B cell (primary cell): Measurements from ENCODE around the gene CHSY3. TPM values are rescaled to one million over a fixed set of nuclear protein-coding genes. Genes with fewer than 3 reads are reported as not detected.

Experiments used
- ATAC-seq: fragments of 200-7000 bp; cut with Tn5 transposase; one replicate; pipeline ENCODE4 v1.10.0; 2021; ENCODE audit warnings: low read depth, mild to moderate bottlenecking, moderate number of reproducible peaks, moderate library complexity
- CTCF ChIA-PET: fragments of 350-600 bp; sonication (Branson Sonifier 250); formaldehyde crosslinking; loops from one replicate; lab custom pipeline; 2021; ENCODE audit warnings: antibody characterized with exemption, inconsistent platforms; lab: Charles Lee
- POLR2A ChIA-PET: fragments of 350-600 bp; sonication (Branson Sonifier 250); formaldehyde crosslinking; loops from one replicate; lab custom pipeline; 2021; ENCODE audit warnings: antibody characterized with exemption; lab: Charles Lee
- DNase-seq: peaks from one replicate; pipeline ENCODE4 v3.0.0; 2013
- H2AFZ ChIP-seq: 2 replicates; pipeline ENCODE4 v1.6.1; 2012; ENCODE audit warnings: mild to moderate bottlenecking, low read depth, low read length; ENCODE audit not compliant: insufficient read depth, poor library complexity, severe bottlenecking
- H3K27ac ChIP-seq, 2 donors: 1 replicate in 1 of 2; 2 replicates in 1 of 2; pipeline ENCODE4 v1.5.1; 2012 to 2013; ENCODE audit warnings: low read length in 2 of 2, mild to moderate bottlenecking in 2 of 2, moderate library complexity in 1 of 2
- H3K27me3 ChIP-seq, 4 experiments: fragments of 200-600 bp in 1 of 4; sonication (generic) in 1 of 4; replicated peaks in 1 of 4; 1 replicate in 2 of 4; 2 replicates in 2 of 4; pipeline versions ENCODE4 v1.6.1 to v1.7.0; 2013 to 2016; ENCODE audit warnings: low read length in 3 of 4, mild to moderate bottlenecking in 2 of 4, mixed read lengths in 1 of 4, moderate library complexity in 1 of 4; ENCODE audit not compliant: insufficient read depth in 4 of 4, control insufficient read depth in 3 of 4; ENCODE audit errors: control extremely low read depth in 1 of 4
- H3K36me3 ChIP-seq, 2 experiments: replicated peaks in 1 of 2; 1 replicate in 1 of 2; 2 replicates in 1 of 2; pipeline versions ENCODE4 v1.6.1 to v1.7.1; 2013; ENCODE audit warnings: low read length in 1 of 2; ENCODE audit not compliant: insufficient read depth in 2 of 2, control insufficient read depth in 1 of 2; ENCODE audit errors: control extremely low read depth in 1 of 2, extremely low read depth in 1 of 2
- H3K4me1 ChIP-seq, 2 donors: fragments of 200-600 bp in 1 of 2; sonication (generic) in 1 of 2; 1 replicate in 1 of 2; 2 replicates in 1 of 2; pipeline versions ENCODE4 v1.5.1 to v1.6.1; 2013 to 2017; ENCODE audit warnings: low read length in 2 of 2; ENCODE audit not compliant: control insufficient read depth in 2 of 2, insufficient read depth in 2 of 2
- H3K4me2 ChIP-seq: replicated peaks from 2 replicates; pipeline ENCODE3; 2012; ENCODE audit warnings: mild to moderate bottlenecking, low read depth, low read length; ENCODE audit not compliant: poor library complexity, severe bottlenecking
- H3K4me3 ChIP-seq, 5 experiments: fragments of 200-600 bp in 1 of 5; sonication (generic) in 1 of 5; 1 replicate in 3 of 5; 2 replicates in 2 of 5; pipeline versions ENCODE4 v1.5.1 to v1.7.0; 2011 to 2016; ENCODE audit warnings: low read length in 4 of 5, mild to moderate bottlenecking in 4 of 5, low read depth in 2 of 5, control low read depth in 1 of 5, moderate library complexity in 1 of 5; ENCODE audit not compliant: insufficient read depth in 1 of 5; ENCODE audit errors: control extremely low read depth in 1 of 5, extremely low read depth in 1 of 5
- H3K79me2 ChIP-seq: fragments of 200-600 bp; sonication (generic); one replicate; pipeline ENCODE4 v1.6.0; 2016; ENCODE audit warnings: low read length; ENCODE audit not compliant: control insufficient read depth, insufficient read depth
- H3K9ac ChIP-seq: fragments of 200-600 bp; sonication (generic); 2 replicates; pipeline ENCODE4 v1.6.1; 2017; ENCODE audit warnings: mild to moderate bottlenecking, low read length, moderate library complexity
- H3K9me3 ChIP-seq, 3 donors: one replicate each; pipeline versions ENCODE4 v1.6.1 to v1.7.1; 2013; ENCODE audit warnings: low read length in 2 of 3; ENCODE audit not compliant: control insufficient read depth in 2 of 3, insufficient read depth in 1 of 3; ENCODE audit errors: control extremely low read depth in 1 of 3
- H4K20me1 ChIP-seq: 2 replicates; pipeline ENCODE4 v1.6.0; 2012; ENCODE audit warnings: mild to moderate bottlenecking, low read length; ENCODE audit not compliant: insufficient read depth, control insufficient read depth, poor library complexity, severe bottlenecking
- H3K27ac Mint-ChIP-seq: one replicate; pipeline ENCODE4 v1.8.0; 2021; ENCODE audit warnings: mixed read lengths
- H3K27me3 Mint-ChIP-seq: one replicate; pipeline ENCODE4 v1.8.0; 2021; ENCODE audit warnings: mixed read lengths
- H3K4me1 Mint-ChIP-seq: one replicate; pipeline ENCODE4 v1.8.0; 2021; ENCODE audit warnings: mixed read lengths
- H3K4me3 Mint-ChIP-seq: one replicate; pipeline ENCODE4 v1.8.0; 2021; ENCODE audit warnings: mixed read lengths
- H3K9me3 Mint-ChIP-seq: one replicate; pipeline ENCODE4 v1.8.0; 2022; ENCODE audit warnings: mixed read lengths; ENCODE audit not compliant: insufficient read depth
- CTCF ChIP-seq: fragments of 200-600 bp; IDR thresholded peaks from one replicate; pipeline ENCODE4 v1.8.0; 2022; ENCODE audit warnings: antibody characterized with exemption, mild to moderate bottlenecking
- EZH2 ChIP-seq: IDR thresholded peaks from 2 replicates; pipeline ENCODE4 v1.6.1; 2012; ENCODE audit warnings: borderline replicate concordance, low read depth, mild to moderate bottlenecking, moderate library complexity, low read length; ENCODE audit not compliant: insufficient read depth, poor library complexity, severe bottlenecking
- WGBS: methylation state at CpG from one replicate; pipeline ENCODE4 v1.1.5; 2013; ENCODE audit warnings: missing lambda C conversion rate; ENCODE audit not compliant: insufficient coverage; 5-methylcytosine and 5-hydroxymethylcytosine counted together
- intact Hi-C: fragments of 100-400 bp; cut with micrococcal nuclease; formaldehyde crosslinking; loops from one replicate; pipeline ENCODE4 v1.10.0; 2022
- polyA plus RNA-seq: library from polyadenylated mRNA; depleted of rRNA; stranded (reverse); fragments of >200 nt; gene quantifications from 2 replicates; pipeline ENCODE4 v1.2.3, GENCODE V29; 2012
- total RNA-seq, 2 donors: library from RNA; stranded (reverse); fragments of 120-200 nt in 1 of 2; gene quantifications; 1 replicate in 1 of 2; 2 replicates in 1 of 2; pipeline versions ENCODE4 v1.2.3 to v1.2.4, GENCODE V29; 2013 to 2022

The CHSY3 gene
- total and polyA plus RNA-seq, 2 donors (not counting 1 experiment from before 2014, with no cell fraction given) = not detected

DNA sequence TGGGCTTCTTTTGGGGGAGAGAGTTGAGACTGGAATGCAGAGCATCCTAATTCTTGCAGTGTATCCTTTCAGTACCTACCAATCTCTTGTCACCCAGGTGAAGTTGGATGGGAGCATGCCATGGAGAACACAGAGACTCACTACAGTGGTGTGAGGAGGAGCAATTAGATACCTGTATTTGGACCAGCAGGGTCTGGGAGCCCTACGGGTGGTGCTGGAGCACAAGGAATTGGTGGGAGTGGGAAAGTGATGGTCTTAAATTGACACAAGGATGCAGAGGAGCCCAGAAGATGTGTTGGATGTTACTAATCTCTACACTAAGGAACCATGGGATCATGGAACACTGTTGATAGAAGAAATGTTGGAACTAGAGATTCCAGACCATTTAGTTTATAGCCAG lies 212.7 kb downstream of the CHSY3 start:
- H3K4me1 ChIP-seq = no peaks in the 10 kb centered on the region
- WGBS = 80% methylated on average over 1 of the region's 1 CpG
- no peak overlapping the region for H3K4me3 ChIP-seq
- Mint-ChIP-seq H3K4me1 (no peaks in the 10 kb centered on the region), H3K9me3 (no peaks in the 10 kb centered on the region), H3K27ac (no peak overlapping the region), H3K4me3 (no peak overlapping the region), H3K27me3 (peaks cover 6% of the 10 kb centered on the region)
- H3K4me2 ChIP-seq = no peak overlapping the region
- no peak overlapping the region for H2AFZ ChIP-seq
- CTCF ChIA-PET = no interaction called here
- no peak for DNase-seq
- H3K36me3 ChIP-seq = no peaks in the 10 kb centered on the region
- no peaks in the 10 kb centered on the region for H4K20me1 ChIP-seq
- intact Hi-C loops = no loop called here
- TF ChIP-seq CTCF (no peak), EZH2 (no peak)
- H3K27ac ChIP-seq = no peak overlapping the region
- no peaks in the 10 kb centered on the region for H3K79me2 ChIP-seq
- no peaks in the 10 kb centered on the region for H3K9me3 ChIP-seq
- ATAC-seq = no peak
- POLR2A ChIA-PET = no interaction called here
- no peaks in the 10 kb centered on the region for H3K27me3 ChIP-seq
- H3K9ac ChIP-seq = no peak overlapping the region

GRCh38 chr5:130126746-130127145 lies 222.5 kb downstream of the CHSY3 start:
- Mint-ChIP-seq H3K9me3 (no peaks in the 10 kb centered on the region), H3K4me1 (no peaks in the 10 kb centered on the region), H3K4me3 (no peak overlapping the region), H3K27ac (no peak overlapping the region), H3K27me3 (no peaks in the 10 kb centered on the region)
- ChIA-PET CTCF (no interaction called here), POLR2A (no interaction called here)
- ATAC-seq = no peak
- no peak for DNase-seq
- Histone ChIP-seq H3K4me2 (no peak overlapping the region), H3K4me3 (no peak overlapping the region), H3K79me2 (no peaks in the 10 kb centered on the region), H4K20me1 (no peaks in the 10 kb centered on the region), H3K27me3 (no peaks in the 10 kb centered on the region), H3K27ac (no peak overlapping the region), H3K36me3 (no peaks in the 10 kb centered on the region), H3K4me1 (no peaks in the 10 kb centered on the region), H2AFZ (no peak overlapping the region), H3K9ac (no peak overlapping the region), H3K9me3 (no peaks in the 10 kb centered on the region)
- TF ChIP-seq EZH2 = no peak
- TF ChIP-seq CTCF = no peak
- intact Hi-C loops = no loop called here
- no CpG with 5 or more reads among the region's 1 CpG for WGBS
